ENCODE measurements around the gene SLC25A20. TPM values are rescaled to one million over a fixed set of nuclear protein-coding genes. Genes with fewer than 3 reads are reported as not detected.

The SLC25A20 gene
- polyA plus RNA-seq, 3 donors: 43.6 to 60.8 (median 56.1) TPM

GRCh38 chr3:48845170-48845569 lies 53.5 kb downstream of the SLC25A20 start:
- no peak for DNase-seq
- intact Hi-C loops (cut with micrococcal nuclease): loop anchor here (5.0 to 10.0 kb wide), 2 partner anchors 33 to 80 kb away; no protein-coding TSS in a partner anchor
- Histone ChIP-seq H3K27ac (ENCODE audit: low read depth in 1 of 2, low read length in 2 of 2) (no peak overlapping the region), H2AFZ (ENCODE audit: insufficient read depth, low read depth, low read length, poor library complexity, severe bottlenecking) (no peak overlapping the region), H3K9ac (ENCODE audit: insufficient read depth, low read length, poor library complexity, severe bottlenecking) (no peak overlapping the region), H4K20me1 (ENCODE audit: insufficient read depth, low read length) (peaks cover 24% of the 10 kb centered on the region), H3K79me2 (ENCODE audit: insufficient read depth, low read length) (peaks cover 41% of the 10 kb centered on the region), H3K9me3 (replicated peaks in 1 of 2; ENCODE audit: control insufficient read depth in 1 of 2, insufficient read depth in 1 of 2, low read length in 2 of 2) (no peaks in the 10 kb centered on the region), H3K4me1 (ENCODE audit: control insufficient read depth in 1 of 2, insufficient read depth in 2 of 2, low read length in 2 of 2) (peaks cover 21 to 27% of the 10 kb centered on the region in 2 donors), H3K36me3 (replicated peaks in 1 of 2; ENCODE audit: control insufficient read depth in 1 of 2, insufficient read depth in 2 of 2, low read length in 2 of 2) (no peaks in the 10 kb centered on the region), H3K4me3 (replicated peaks in 1 of 3; ENCODE audit: low read depth in 2 of 3, low read length in 3 of 3) (no peak overlapping the region), H3K4me2 (replicated peaks; ENCODE audit: extremely low read depth, low read length, poor library complexity, severe bottlenecking) (no peak overlapping the region), H3K27me3 (ENCODE audit: control insufficient read depth in 2 of 2, insufficient read depth in 2 of 2, low read length in 2 of 2) (no peaks in the 10 kb centered on the region)
- Mint-ChIP-seq H3K36me3 (peaks cover 7 to 10% of the 10 kb centered on the region in 2 donors), H3K9me3 (no peaks in the 10 kb centered on the region), H3K4me3 (no peak overlapping the region), H3K27ac (no peak overlapping the region), H3K27me3 (ENCODE audit: low read depth in 3 of 3) (peaks cover 0 to 1% (median 0%) of the 10 kb centered on the region in 3 donors), H3K4me1 (peaks cover 33% of the 10 kb centered on the region)
- WGBS (ENCODE audit: insufficient coverage): no CpG with 5 or more reads among the region's 2 CpGs
- TF ChIP-seq, protein P1, sequence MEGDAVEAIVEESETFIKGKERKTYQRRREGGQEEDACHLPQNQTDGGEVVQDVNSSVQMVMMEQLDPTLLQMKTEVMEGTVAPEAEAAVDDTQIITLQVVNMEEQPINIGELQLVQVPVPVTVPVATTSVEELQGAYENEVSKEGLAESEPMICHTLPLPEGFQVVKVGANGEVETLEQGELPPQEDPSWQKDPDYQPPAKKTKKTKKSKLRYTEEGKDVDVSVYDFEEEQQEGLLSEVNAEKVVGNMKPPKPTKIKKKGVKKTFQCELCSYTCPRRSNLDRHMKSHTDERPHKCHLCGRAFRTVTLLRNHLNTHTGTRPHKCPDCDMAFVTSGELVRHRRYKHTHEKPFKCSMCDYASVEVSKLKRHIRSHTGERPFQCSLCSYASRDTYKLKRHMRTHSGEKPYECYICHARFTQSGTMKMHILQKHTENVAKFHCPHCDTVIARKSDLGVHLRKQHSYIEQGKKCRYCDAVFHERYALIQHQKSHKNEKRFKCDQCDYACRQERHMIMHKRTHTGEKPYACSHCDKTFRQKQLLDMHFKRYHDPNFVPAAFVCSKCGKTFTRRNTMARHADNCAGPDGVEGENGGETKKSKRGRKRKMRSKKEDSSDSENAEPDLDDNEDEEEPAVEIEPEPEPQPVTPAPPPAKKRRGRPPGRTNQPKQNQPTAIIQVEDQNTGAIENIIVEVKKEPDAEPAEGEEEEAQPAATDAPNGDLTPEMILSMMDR (IDR thresholded peaks at IDR 0.05): no peak

GRCh38 chr3:48837163-48837562 lies 61.5 kb downstream of the SLC25A20 start:
- H3K36me3 Mint-ChIP-seq: peaks cover 17 to 26% of the 10 kb centered on the region in 2 donors
- H3K27me3 ChIP-seq (ENCODE audit: control insufficient read depth in 2 of 2, insufficient read depth in 2 of 2, low read length in 2 of 2): no peaks in the 10 kb centered on the region
- no peak overlapping the region for H3K4me2 ChIP-seq (replicated peaks; ENCODE audit: extremely low read depth, low read length, poor library complexity, severe bottlenecking)
- TF ChIP-seq, protein P1 (IDR thresholded peaks at IDR 0.05): no peak
- H3K4me3 ChIP-seq (replicated peaks in 1 of 3; ENCODE audit: low read depth in 2 of 3, low read length in 3 of 3): no peak overlapping the region
- H2AFZ ChIP-seq (ENCODE audit: insufficient read depth, low read depth, low read length, poor library complexity, severe bottlenecking): no peak overlapping the region
- no peak overlapping the region for H3K27ac ChIP-seq (ENCODE audit: low read depth in 1 of 2, low read length in 2 of 2)
- peaks cover 18% of the 10 kb centered on the region for H3K4me1 Mint-ChIP-seq
- no peaks in the 10 kb centered on the region for H3K9me3 ChIP-seq (replicated peaks in 1 of 2; ENCODE audit: control insufficient read depth in 1 of 2, insufficient read depth in 1 of 2, low read length in 2 of 2)
- no peak overlapping the region for H3K4me3 Mint-ChIP-seq
- H3K4me1 ChIP-seq (ENCODE audit: control insufficient read depth in 1 of 2, insufficient read depth in 2 of 2, low read length in 2 of 2): no peaks in the 10 kb centered on the region
- no peak for DNase-seq
- H4K20me1 ChIP-seq (ENCODE audit: insufficient read depth, low read length): peaks cover 69% of the 10 kb centered on the region
- WGBS (ENCODE audit: insufficient coverage): no CpG with 5 or more reads among the region's 2 CpGs
- peaks cover 0 to 7% of the 10 kb centered on the region in 2 donors for H3K36me3 ChIP-seq (replicated peaks in 1 of 2; ENCODE audit: control insufficient read depth in 1 of 2, insufficient read depth in 2 of 2, low read length in 2 of 2)
- no peaks in the 10 kb centered on the region for H3K27me3 Mint-ChIP-seq (ENCODE audit: low read depth in 3 of 3)
- H3K27ac Mint-ChIP-seq: peak overlapping the region in 1 of 7 donors; percentile 54
- peaks cover 0 to 3% (median 0%) of the 10 kb centered on the region in 7 donors for H3K9me3 Mint-ChIP-seq
- no peak overlapping the region for H3K9ac ChIP-seq (ENCODE audit: insufficient read depth, low read length, poor library complexity, severe bottlenecking)
- intact Hi-C loops (cut with micrococcal nuclease): loop anchor here in 1 of 2 donors (10.0 kb wide), 1 partner anchor 112 kb away; no protein-coding TSS in a partner anchor
- peaks cover 76% of the 10 kb centered on the region for H3K79me2 ChIP-seq (ENCODE audit: insufficient read depth, low read length)

All from CD14-positive monocyte (primary cell).